Measurements from ENCODE around the gene SULT1B1. TPM values are rescaled to one million over a fixed set of nuclear protein-coding genes. Genes with fewer than 3 reads are reported as not detected.

The SULT1B1 gene
- total RNA-seq, 1 donor from 2014 or later = 0.26 TPM

DNA sequence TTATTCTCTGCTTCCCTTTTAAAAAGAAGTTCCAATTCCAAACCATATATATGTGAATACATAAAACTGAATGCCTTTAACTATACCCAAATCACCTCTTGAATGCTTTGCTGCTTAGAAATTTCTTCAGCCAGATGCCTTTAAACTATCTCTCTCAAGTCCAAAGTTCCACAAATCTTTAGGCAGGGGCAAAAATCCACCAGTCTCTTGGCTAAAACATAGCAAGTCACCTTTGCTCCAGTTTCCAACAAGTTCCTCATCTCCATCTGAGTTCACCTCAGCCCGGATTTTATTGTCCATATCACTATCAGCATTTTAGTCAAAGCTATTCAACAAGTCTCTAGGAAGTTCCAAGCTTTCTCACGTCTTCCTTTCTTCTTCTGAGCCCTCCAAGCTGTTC, 49.8 kb downstream of the SULT1B1 start:
- Histone ChIP-seq H3K36me3 (ENCODE audit: control insufficient read depth, insufficient read depth, low read length) (no peaks in the 10 kb centered on the region), H3K4me3 (ENCODE audit: low read depth, low read length) (no peak overlapping the region), H3K27me3 (ENCODE audit: control insufficient read depth, insufficient read depth, low read length) (no peaks in the 10 kb centered on the region)
- TF ChIP-seq, protein P1, sequence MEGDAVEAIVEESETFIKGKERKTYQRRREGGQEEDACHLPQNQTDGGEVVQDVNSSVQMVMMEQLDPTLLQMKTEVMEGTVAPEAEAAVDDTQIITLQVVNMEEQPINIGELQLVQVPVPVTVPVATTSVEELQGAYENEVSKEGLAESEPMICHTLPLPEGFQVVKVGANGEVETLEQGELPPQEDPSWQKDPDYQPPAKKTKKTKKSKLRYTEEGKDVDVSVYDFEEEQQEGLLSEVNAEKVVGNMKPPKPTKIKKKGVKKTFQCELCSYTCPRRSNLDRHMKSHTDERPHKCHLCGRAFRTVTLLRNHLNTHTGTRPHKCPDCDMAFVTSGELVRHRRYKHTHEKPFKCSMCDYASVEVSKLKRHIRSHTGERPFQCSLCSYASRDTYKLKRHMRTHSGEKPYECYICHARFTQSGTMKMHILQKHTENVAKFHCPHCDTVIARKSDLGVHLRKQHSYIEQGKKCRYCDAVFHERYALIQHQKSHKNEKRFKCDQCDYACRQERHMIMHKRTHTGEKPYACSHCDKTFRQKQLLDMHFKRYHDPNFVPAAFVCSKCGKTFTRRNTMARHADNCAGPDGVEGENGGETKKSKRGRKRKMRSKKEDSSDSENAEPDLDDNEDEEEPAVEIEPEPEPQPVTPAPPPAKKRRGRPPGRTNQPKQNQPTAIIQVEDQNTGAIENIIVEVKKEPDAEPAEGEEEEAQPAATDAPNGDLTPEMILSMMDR (IDR thresholded peaks at IDR 0.05; ENCODE audit: insufficient read depth, low read length, severe bottlenecking) = no peak
- DNase-seq (ENCODE audit: low read depth) (no peak), FAIRE-seq (no peak)

DNA sequence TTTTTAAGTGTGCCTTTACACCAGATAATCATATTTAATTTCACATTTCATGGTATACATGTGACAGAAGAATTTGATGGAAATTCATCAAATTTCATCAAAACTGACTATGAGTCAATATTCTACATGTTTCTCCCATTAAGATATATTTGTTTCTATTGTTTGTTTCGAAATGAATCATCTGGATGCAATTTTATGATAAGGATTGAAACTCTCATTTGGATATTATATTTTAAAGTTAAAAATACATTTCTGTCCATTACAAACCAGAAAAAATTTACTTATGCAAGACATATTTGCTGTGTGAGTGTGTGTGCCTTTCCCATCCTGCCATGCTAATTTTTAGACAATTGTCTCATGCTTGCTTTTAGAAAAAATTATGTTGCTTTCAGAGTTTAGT, 52.2 kb downstream of the SULT1B1 start:
- no peak overlapping the region for H3K4me3 ChIP-seq (ENCODE audit: low read depth, low read length)
- no peak for FAIRE-seq
- TF ChIP-seq, protein P1 (IDR thresholded peaks at IDR 0.05; ENCODE audit: insufficient read depth, low read length, severe bottlenecking) = no peak

DNA sequence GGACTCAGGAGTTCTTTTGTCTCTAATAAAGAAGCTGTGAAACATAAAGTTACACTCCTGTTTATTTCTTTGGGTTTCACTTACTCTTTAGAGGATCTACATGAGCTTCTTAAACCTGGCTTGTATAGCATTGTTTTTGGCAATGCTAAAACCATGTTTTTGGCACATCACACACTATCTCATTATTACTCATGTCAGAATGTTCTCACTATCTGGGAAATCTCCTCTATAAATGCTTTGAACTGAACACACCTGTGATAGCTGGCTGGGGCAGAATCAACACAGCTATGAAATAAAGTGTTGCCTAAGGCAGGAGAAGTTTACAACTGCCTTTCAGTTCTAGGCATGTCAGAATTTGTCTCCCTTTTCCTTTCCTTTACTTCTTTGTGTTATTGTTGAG, 52.6 kb downstream of the SULT1B1 start:
- TF ChIP-seq, protein P1 (IDR thresholded peaks at IDR 0.05; ENCODE audit: insufficient read depth, low read length, severe bottlenecking) = no peak

More for the DNA sequence above, 52.2 kb downstream of the SULT1B1 start:
- Histone ChIP-seq H3K27me3 (ENCODE audit: control insufficient read depth, insufficient read depth, low read length) (no peaks in the 10 kb centered on the region), H3K36me3 (ENCODE audit: control insufficient read depth, insufficient read depth, low read length) (no peaks in the 10 kb centered on the region)
- DNase-seq (ENCODE audit: low read depth) = no peak

DNA sequence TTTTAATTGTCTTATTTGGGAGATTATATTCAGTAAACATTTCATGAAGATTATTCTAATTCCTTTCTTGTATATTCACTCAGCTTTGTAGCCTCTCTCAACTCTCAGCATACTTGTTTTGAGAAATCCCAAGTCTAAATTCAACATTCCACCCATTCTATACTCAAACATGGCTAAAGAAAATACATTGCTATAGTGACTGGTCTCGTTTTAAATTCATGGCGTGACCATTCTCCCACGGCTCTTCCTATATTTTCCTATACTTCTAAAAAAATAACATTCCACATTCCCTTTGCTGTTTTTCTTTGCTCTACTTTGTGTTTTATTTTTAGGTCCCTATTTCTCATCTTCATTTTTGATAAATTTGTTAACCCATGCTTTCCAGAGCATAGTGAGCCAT, 58.2 kb downstream of the SULT1B1 start:
- DNase-seq (ENCODE audit: low read depth) (no peak), FAIRE-seq (no peak)
- H3K4me3 ChIP-seq (ENCODE audit: low read depth, low read length) = no peak overlapping the region
- no peaks in the 10 kb centered on the region for H3K36me3 ChIP-seq (ENCODE audit: control insufficient read depth, insufficient read depth, low read length)
- H3K27me3 ChIP-seq (ENCODE audit: control insufficient read depth, insufficient read depth, low read length) = no peaks in the 10 kb centered on the region
- TF ChIP-seq, protein P1 (IDR thresholded peaks at IDR 0.05; ENCODE audit: insufficient read depth, low read length, severe bottlenecking) = no peak

More for the DNA sequence above, 52.6 kb downstream of the SULT1B1 start:
- no peak for FAIRE-seq
- Histone ChIP-seq H3K36me3 (ENCODE audit: control insufficient read depth, insufficient read depth, low read length) (no peaks in the 10 kb centered on the region), H3K4me3 (ENCODE audit: low read depth, low read length) (no peak overlapping the region), H3K27me3 (ENCODE audit: control insufficient read depth, insufficient read depth, low read length) (no peaks in the 10 kb centered on the region)
- peak; percentile 91 for DNase-seq (ENCODE audit: low read depth)

DNA sequence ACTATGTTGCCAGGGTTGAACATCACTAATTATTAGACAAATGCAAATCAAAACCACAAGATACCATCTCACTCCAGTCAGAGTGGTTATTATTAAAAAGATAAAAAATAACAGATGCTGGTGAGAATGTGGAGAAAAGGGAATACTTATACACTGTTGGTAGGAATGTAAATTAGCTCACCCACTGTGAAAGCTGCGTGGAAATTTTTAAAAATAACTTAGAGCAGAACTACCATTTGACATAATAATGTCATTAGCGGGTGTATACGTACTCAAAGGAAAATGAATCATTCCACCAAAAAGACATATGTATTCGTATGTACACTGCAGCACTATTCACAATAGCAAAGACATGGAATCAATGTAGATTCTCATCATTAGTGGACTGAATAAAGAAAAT, 58.7 kb downstream of the SULT1B1 start:
- H3K4me3 ChIP-seq (ENCODE audit: low read depth, low read length) = no peak overlapping the region
- no peaks in the 10 kb centered on the region for H3K27me3 ChIP-seq (ENCODE audit: control insufficient read depth, insufficient read depth, low read length)
- FAIRE-seq (no peak), DNase-seq (ENCODE audit: low read depth) (no peak)
- TF ChIP-seq, protein P1 (IDR thresholded peaks at IDR 0.05; ENCODE audit: insufficient read depth, low read length, severe bottlenecking) = no peak
- no peaks in the 10 kb centered on the region for H3K36me3 ChIP-seq (ENCODE audit: control insufficient read depth, insufficient read depth, low read length)

DNA sequence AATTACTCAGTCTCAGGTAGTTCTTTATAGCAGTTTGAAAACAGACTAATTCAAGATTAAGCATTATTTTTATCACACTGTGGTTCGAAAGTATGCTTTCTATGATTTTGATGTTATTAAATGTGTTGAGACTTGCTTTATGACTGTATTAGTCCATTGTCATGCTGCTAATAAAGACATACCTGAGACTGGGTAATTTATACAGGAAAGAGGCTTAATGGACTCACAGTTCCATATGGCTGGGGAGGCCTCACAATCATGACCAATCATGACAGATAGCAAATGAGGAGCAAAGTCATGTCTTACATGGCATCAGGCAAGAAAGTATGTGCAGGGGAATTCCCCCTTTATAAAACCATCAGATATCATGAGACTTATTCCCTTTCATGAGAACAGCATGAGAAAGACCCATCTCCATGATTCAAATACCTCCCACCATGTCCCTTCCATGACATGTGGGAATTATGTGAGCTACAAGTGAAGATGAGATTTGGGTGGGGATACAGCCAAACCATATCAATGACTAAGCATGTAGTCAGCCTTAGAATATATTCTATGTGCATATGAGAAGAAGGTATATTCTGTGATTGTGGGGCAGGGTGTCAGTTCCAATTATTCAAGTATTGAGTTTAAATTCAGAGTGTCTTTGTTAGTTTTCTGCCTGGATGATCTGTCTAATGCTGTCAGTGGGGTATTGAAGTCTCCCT, 62.7 kb downstream of the SULT1B1 start:
- no peaks in the 10 kb centered on the region for H3K36me3 ChIP-seq (ENCODE audit: control insufficient read depth, insufficient read depth, low read length)
- FAIRE-seq (peak; percentile 28), DNase-seq (ENCODE audit: low read depth) (peak; percentile 78)
- TF ChIP-seq, protein P1 (IDR thresholded peaks at IDR 0.05; ENCODE audit: insufficient read depth, low read length, severe bottlenecking) = no peak
- H3K27me3 ChIP-seq (ENCODE audit: control insufficient read depth, insufficient read depth, low read length) = no peaks in the 10 kb centered on the region
- H3K4me3 ChIP-seq (ENCODE audit: low read depth, low read length) = no peak overlapping the region
